ENCODE measurements around the gene CDK3.

CDK3 gene

GRCh38 chr17:76017481-76018339 is 17.1 kb downstream of the CDK3 start:
- Histone ChIP-seq H3K27ac (ENCODE audit: low read depth, low read length, severe bottlenecking) (no peak overlapping the region), H3K4me3 (ENCODE audit: extremely low read depth, insufficient read depth, low read length, poor library complexity, severe bottlenecking) (no peak overlapping the region), H3K9me3 (ENCODE audit: control insufficient read depth, low read length) (no peaks in the 10 kb centered on the region), H3K36me3 (ENCODE audit: control insufficient read depth, insufficient read depth, low read length) (no peaks in the 10 kb centered on the region), H3K4me1 (ENCODE audit: control insufficient read depth, insufficient read depth, low read length, poor library complexity, severe bottlenecking) (peaks cover 10% of the 10 kb centered on the region)
- whole genome bisulfite sequencing, 2 experiments (ENCODE audit: insufficient coverage in 2 of 2), result 92 to 96% methylated on average over 16 to 17 of the region's 21 CpGs

GRCh38 chr17:76018340-76018680 is 17.7 kb downstream of the CDK3 start:
- 90 to 98% methylated on average over 6 to 9 of the region's 11 CpGs for WGBS, 2 experiments (ENCODE audit: insufficient coverage in 2 of 2)

GRCh38 chr17:76018801-76019200 is 18.1 kb downstream of the CDK3 start:
- 84 to 93% methylated on average over 9 to 12 of the region's 13 CpGs for WGBS, 2 experiments (ENCODE audit: insufficient coverage in 2 of 2)

More at GRCh38 chr17:76018340-76018680, 17.7 kb downstream of the CDK3 start:
- H3K36me3 ChIP-seq (ENCODE audit: control insufficient read depth, insufficient read depth, low read length), result no peaks in the 10 kb centered on the region
- no peak overlapping the region for H3K4me3 ChIP-seq (ENCODE audit: extremely low read depth, insufficient read depth, low read length, poor library complexity, severe bottlenecking)
- H3K27ac ChIP-seq (ENCODE audit: low read depth, low read length, severe bottlenecking), result no peak overlapping the region
- peaks cover 8% of the 10 kb centered on the region for H3K4me1 ChIP-seq (ENCODE audit: control insufficient read depth, insufficient read depth, low read length, poor library complexity, severe bottlenecking)
- H3K9me3 ChIP-seq (ENCODE audit: control insufficient read depth, low read length), result no peaks in the 10 kb centered on the region

GRCh38 chr17:76019833-76020467 is 19.3 kb downstream of the CDK3 start:
- WGBS, 2 experiments (ENCODE audit: insufficient coverage in 2 of 2), result 96 to 98% methylated on average over 3 to 6 of the region's 6 CpGs

More at GRCh38 chr17:76018801-76019200, 18.1 kb downstream of the CDK3 start:
- Histone ChIP-seq H3K9me3 (ENCODE audit: control insufficient read depth, low read length) (no peaks in the 10 kb centered on the region), H3K27ac (ENCODE audit: low read depth, low read length, severe bottlenecking) (no peak overlapping the region), H3K4me3 (ENCODE audit: extremely low read depth, insufficient read depth, low read length, poor library complexity, severe bottlenecking) (no peak overlapping the region), H3K36me3 (ENCODE audit: control insufficient read depth, insufficient read depth, low read length) (no peaks in the 10 kb centered on the region), H3K4me1 (ENCODE audit: control insufficient read depth, insufficient read depth, low read length, poor library complexity, severe bottlenecking) (peaks cover 3% of the 10 kb centered on the region)

GRCh38 chr17:76022285-76022684 is 21.6 kb downstream of the CDK3 start:
- Histone ChIP-seq H3K4me1 (ENCODE audit: control insufficient read depth, insufficient read depth, low read length, poor library complexity, severe bottlenecking) (no peaks in the 10 kb centered on the region), H3K27ac (ENCODE audit: low read depth, low read length, severe bottlenecking) (no peak overlapping the region), H3K9me3 (ENCODE audit: control insufficient read depth, low read length) (no peaks in the 10 kb centered on the region), H3K4me3 (ENCODE audit: extremely low read depth, insufficient read depth, low read length, poor library complexity, severe bottlenecking) (no peak overlapping the region), H3K36me3 (ENCODE audit: control insufficient read depth, insufficient read depth, low read length) (no peaks in the 10 kb centered on the region)
- 90% methylated on average over 23 to 24 of the region's 24 CpGs for WGBS, 2 experiments (ENCODE audit: insufficient coverage in 2 of 2)

More at GRCh38 chr17:76019833-76020467, 19.3 kb downstream of the CDK3 start:
- Histone ChIP-seq H3K27ac (ENCODE audit: low read depth, low read length, severe bottlenecking) (no peak overlapping the region), H3K9me3 (ENCODE audit: control insufficient read depth, low read length) (no peaks in the 10 kb centered on the region), H3K4me1 (ENCODE audit: control insufficient read depth, insufficient read depth, low read length, poor library complexity, severe bottlenecking) (no peaks in the 10 kb centered on the region), H3K4me3 (ENCODE audit: extremely low read depth, insufficient read depth, low read length, poor library complexity, severe bottlenecking) (no peak overlapping the region), H3K36me3 (ENCODE audit: control insufficient read depth, insufficient read depth, low read length) (no peaks in the 10 kb centered on the region)

GRCh38 chr17:76022973-76023899 is 22.6 kb downstream of the CDK3 start:
- H3K9me3 ChIP-seq (ENCODE audit: control insufficient read depth, low read length), result no peaks in the 10 kb centered on the region
- WGBS, 2 experiments (ENCODE audit: insufficient coverage in 2 of 2), result 92 to 97% methylated on average over 15 to 26 of the region's 28 CpGs
- H3K4me1 ChIP-seq (ENCODE audit: control insufficient read depth, insufficient read depth, low read length, poor library complexity, severe bottlenecking), result no peaks in the 10 kb centered on the region
- H3K27ac ChIP-seq (ENCODE audit: low read depth, low read length, severe bottlenecking), result no peak overlapping the region
- H3K36me3 ChIP-seq (ENCODE audit: control insufficient read depth, insufficient read depth, low read length), result no peaks in the 10 kb centered on the region
- no peak overlapping the region for H3K4me3 ChIP-seq (ENCODE audit: extremely low read depth, insufficient read depth, low read length, poor library complexity, severe bottlenecking)

- H3K4me1 ChIP-seq (ENCODE audit: control insufficient read depth, insufficient read depth, low read length, poor library complexity, severe bottlenecking), result no peaks in the 10 kb centered on the region
- no peaks in the 10 kb centered on the region for H3K9me3 ChIP-seq (ENCODE audit: control insufficient read depth, low read length)
- no peak overlapping the region for H3K4me3 ChIP-seq (ENCODE audit: extremely low read depth, insufficient read depth, low read length, poor library complexity, severe bottlenecking)
- 95% methylated on average over 3 to 4 of the region's 9 CpGs for WGBS, 2 experiments (ENCODE audit: insufficient coverage in 2 of 2)
- no peaks in the 10 kb centered on the region for H3K36me3 ChIP-seq (ENCODE audit: control insufficient read depth, insufficient read depth, low read length)
- no peak overlapping the region for H3K27ac ChIP-seq (ENCODE audit: low read depth, low read length, severe bottlenecking)
Observed at GRCh38 chr17:76023900-76024237, 23.2 kb downstream of the CDK3 start.

GRCh38 chr17:76024353-76024752 is 23.7 kb downstream of the CDK3 start:
- H3K9me3 ChIP-seq (ENCODE audit: control insufficient read depth, low read length), result no peaks in the 10 kb centered on the region
- H3K27ac ChIP-seq (ENCODE audit: low read depth, low read length, severe bottlenecking), result no peak overlapping the region
- no peaks in the 10 kb centered on the region for H3K4me1 ChIP-seq (ENCODE audit: control insufficient read depth, insufficient read depth, low read length, poor library complexity, severe bottlenecking)
- no peaks in the 10 kb centered on the region for H3K36me3 ChIP-seq (ENCODE audit: control insufficient read depth, insufficient read depth, low read length)
- WGBS, 2 experiments (ENCODE audit: insufficient coverage in 2 of 2), result 92 to 93% methylated on average over 4 to 5 of the region's 9 CpGs
- no peak overlapping the region for H3K4me3 ChIP-seq (ENCODE audit: extremely low read depth, insufficient read depth, low read length, poor library complexity, severe bottlenecking)

GRCh38 chr17:76025294-76025693 is 24.6 kb downstream of the CDK3 start:
- H3K4me1 ChIP-seq (ENCODE audit: control insufficient read depth, insufficient read depth, low read length, poor library complexity, severe bottlenecking), result no peaks in the 10 kb centered on the region
- 90 to 94% methylated on average over 11 to 12 of the region's 12 CpGs for WGBS, 2 experiments (ENCODE audit: insufficient coverage in 2 of 2)
- H3K36me3 ChIP-seq (ENCODE audit: control insufficient read depth, insufficient read depth, low read length), result no peaks in the 10 kb centered on the region
- no peaks in the 10 kb centered on the region for H3K9me3 ChIP-seq (ENCODE audit: control insufficient read depth, low read length)
- no peak overlapping the region for H3K27ac ChIP-seq (ENCODE audit: low read depth, low read length, severe bottlenecking)
- H3K4me3 ChIP-seq (ENCODE audit: extremely low read depth, insufficient read depth, low read length, poor library complexity, severe bottlenecking), result no peak overlapping the region

GRCh38 chr17:76026714-76027158 is 26.1 kb downstream of the CDK3 start:
- WGBS, 2 experiments (ENCODE audit: insufficient coverage in 2 of 2), result 87 to 97% methylated on average over 4 to 8 of the region's 15 CpGs
- Histone ChIP-seq H3K9me3 (ENCODE audit: control insufficient read depth, low read length) (no peaks in the 10 kb centered on the region), H3K36me3 (ENCODE audit: control insufficient read depth, insufficient read depth, low read length) (no peaks in the 10 kb centered on the region), H3K4me3 (ENCODE audit: extremely low read depth, insufficient read depth, low read length, poor library complexity, severe bottlenecking) (no peak overlapping the region), H3K27ac (ENCODE audit: low read depth, low read length, severe bottlenecking) (no peak overlapping the region), H3K4me1 (ENCODE audit: control insufficient read depth, insufficient read depth, low read length, poor library complexity, severe bottlenecking) (no peaks in the 10 kb centered on the region)
